Measurements from ENCODE around the gene LGALS12. TPM values are rescaled to one million over a fixed set of nuclear protein-coding genes. Genes with fewer than 3 reads are reported as not detected.

Gene LGALS12
- total RNA-seq, 1 experiment from 2014 or later, result 0.07 TPM

GRCh38 chr11:63551091-63551888, 45.4 kb downstream of the LGALS12 start:
- no peak overlapping the region for H3K4me3 ChIP-seq (ENCODE audit: low read length)

GRCh38 chr11:63551889-63552266, 46.0 kb downstream of the LGALS12 start:
- Histone ChIP-seq H3K4me1 (ENCODE audit: insufficient read depth, low read length) (peaks cover 17% of the 10 kb centered on the region), H3K9me3 (ENCODE audit: low read length) (no peaks in the 10 kb centered on the region), H3K9ac (ENCODE audit: low read length) (no peak overlapping the region), H3K27ac (ENCODE audit: low read length) (no peak overlapping the region), H3F3A (ENCODE audit: low read length, unreplicated experiment) (no peaks in the 10 kb centered on the region), H3K36me3 (ENCODE audit: low read depth, low read length) (no peaks in the 10 kb centered on the region), H3K79me2 (ENCODE audit: low read length) (no peaks in the 10 kb centered on the region), H3K27me3 (ENCODE audit: low read length) (no peaks in the 10 kb centered on the region), H2AFZ (ENCODE audit: low read length) (no peak overlapping the region), H4K20me1 (ENCODE audit: low read length) (no peaks in the 10 kb centered on the region), H3K4me3 (ENCODE audit: low read length) (no peak overlapping the region), H3K4me2 (ENCODE audit: low read length) (no peak overlapping the region), H3K9me2 (replicated peaks; ENCODE audit: low read length) (no peaks in the 10 kb centered on the region)
- ChIA-PET POLR2A (ENCODE audit: unreplicated experiment) (interaction anchor here (0.6 kb wide), 2 partner anchors 9 to 664 kb away, joined by 5 to 13 read pairs; no protein-coding TSS in a partner anchor), CTCF (no interaction called here)
- intact Hi-C loops (cut with micrococcal nuclease), result no loop called here
- no TSS peak for BruUV-seq (replicated peaks)
- no peak for DNase-seq
- ATAC-seq, result no peak
- TF ChIP-seq EZH2phosphoT487 (IDR thresholded peaks at IDR 0.05; ENCODE audit: borderline replicate concordance, low read length) (no peak), EZH2 (IDR thresholded peaks at IDR 0.05; ENCODE audit: low read length, unreplicated experiment) (no peak), CTCF (conservative IDR thresholded peaks at IDR 0.05; ENCODE audit: low read depth, low read length) (no peak)

More at GRCh38 chr11:63551091-63551888, 45.4 kb downstream of the LGALS12 start:
- ATAC-seq (no peak), DNase-seq (no peak)
- peaks cover 17% of the 10 kb centered on the region for H3K4me1 ChIP-seq (ENCODE audit: insufficient read depth, low read length)
- H3K4me2 ChIP-seq (ENCODE audit: low read length), result no peak overlapping the region
- no peaks in the 10 kb centered on the region for H3K9me3 ChIP-seq (ENCODE audit: low read length)
- POLR2A ChIA-PET (ENCODE audit: unreplicated experiment), result interaction anchor here (0.6 kb wide), 2 partner anchors 9 to 663 kb away, joined by 5 to 13 read pairs; no protein-coding TSS in a partner anchor
- CTCF ChIA-PET, result no interaction called here
- H3K36me3 ChIP-seq (ENCODE audit: low read depth, low read length), result no peaks in the 10 kb centered on the region
- no peaks in the 10 kb centered on the region for H3K9me2 ChIP-seq (replicated peaks; ENCODE audit: low read length)
- H2AFZ ChIP-seq (ENCODE audit: low read length), result no peak overlapping the region
- no peak overlapping the region for H3K9ac ChIP-seq (ENCODE audit: low read length)
- TF ChIP-seq EZH2phosphoT487 (IDR thresholded peaks at IDR 0.05; ENCODE audit: borderline replicate concordance, low read length) (no peak), EZH2 (IDR thresholded peaks at IDR 0.05; ENCODE audit: low read length, unreplicated experiment) (no peak), CTCF (conservative IDR thresholded peaks at IDR 0.05; ENCODE audit: low read depth, low read length) (no peak)
- no peaks in the 10 kb centered on the region for H3F3A ChIP-seq (ENCODE audit: low read length, unreplicated experiment)
- H3K27ac ChIP-seq (ENCODE audit: low read length), result no peak overlapping the region
- H3K79me2 ChIP-seq (ENCODE audit: low read length), result no peaks in the 10 kb centered on the region
- BruUV-seq (replicated peaks), result no TSS peak
- intact Hi-C loops (cut with micrococcal nuclease), result no loop called here
- no peaks in the 10 kb centered on the region for H3K27me3 ChIP-seq (ENCODE audit: low read length)
- no peaks in the 10 kb centered on the region for H4K20me1 ChIP-seq (ENCODE audit: low read length)

- TF ChIP-seq EZH2 (IDR thresholded peaks at IDR 0.05; ENCODE audit: low read length, unreplicated experiment) (no peak), EZH2phosphoT487 (IDR thresholded peaks at IDR 0.05; ENCODE audit: borderline replicate concordance, low read length) (no peak), CTCF (conservative IDR thresholded peaks at IDR 0.05; ENCODE audit: low read depth, low read length) (no peak)
- peak overlapping the region; percentile 22 for H2AFZ ChIP-seq (ENCODE audit: low read length)
- no peaks in the 10 kb centered on the region for H4K20me1 ChIP-seq (ENCODE audit: low read length)
- no peaks in the 10 kb centered on the region for H3K79me2 ChIP-seq (ENCODE audit: low read length)
- H3K4me1 ChIP-seq (ENCODE audit: insufficient read depth, low read length), result peaks cover 17% of the 10 kb centered on the region
- no peaks in the 10 kb centered on the region for H3K27me3 ChIP-seq (ENCODE audit: low read length)
- no peaks in the 10 kb centered on the region for H3F3A ChIP-seq (ENCODE audit: low read length, unreplicated experiment)
- peak overlapping the region; percentile 44 for H3K27ac ChIP-seq (ENCODE audit: low read length)
- intact Hi-C loops (cut with micrococcal nuclease), result no loop called here
- no peak overlapping the region for H3K4me3 ChIP-seq (ENCODE audit: low read length)
- H3K9me2 ChIP-seq (replicated peaks; ENCODE audit: low read length), result no peaks in the 10 kb centered on the region
- ATAC-seq (peak; percentile 88), DNase-seq (peak; percentile 64)
- no peaks in the 10 kb centered on the region for H3K9me3 ChIP-seq (ENCODE audit: low read length)
- ChIA-PET POLR2A (ENCODE audit: unreplicated experiment) (no interaction called here), CTCF (no interaction called here)
- H3K9ac ChIP-seq (ENCODE audit: low read length), result no peak overlapping the region
- H3K36me3 ChIP-seq (ENCODE audit: low read depth, low read length), result no peaks in the 10 kb centered on the region
- H3K4me2 ChIP-seq (ENCODE audit: low read length), result no peak overlapping the region
- BruUV-seq (replicated peaks), result no TSS peak
Measured at GRCh38 chr11:63552921-63553320, 47.0 kb downstream of the LGALS12 start.
